Central memory CD4-positive, alpha-beta T cell (primary cell): ENCODE measurements around the gene ZCWPW1.

Experiments
- DNase-seq: peaks from one replicate; pipeline ENCODE4 v3.0.0; 2022

The ZCWPW1 gene

DNA sequence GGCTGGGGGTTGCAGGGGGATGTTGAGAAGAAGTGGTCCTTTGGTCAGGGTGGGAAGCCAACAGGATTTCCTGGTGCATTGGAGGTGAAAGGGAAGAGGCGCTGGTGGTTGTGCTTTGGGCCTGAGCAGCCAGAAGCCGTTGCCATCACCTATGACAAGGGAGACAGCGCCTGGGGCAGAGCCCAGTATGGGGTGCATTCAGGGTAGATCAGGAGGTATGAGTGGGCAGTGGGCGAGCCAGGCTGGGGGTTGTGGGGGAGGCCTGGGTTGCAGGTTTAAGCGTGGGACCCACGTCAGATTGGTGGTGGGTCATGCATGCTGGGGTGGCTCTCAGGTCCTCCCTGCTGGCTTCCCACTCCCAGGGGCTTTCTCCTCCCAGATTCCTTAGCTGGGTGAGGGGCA, 76.8 kb downstream of the ZCWPW1 start:
- DNase-seq: no peak
